Upper lobe of left lung (tissue), 4 donors: ENCODE results near the gene VRK2.
"Not testable (repeated sequence)": the region's sequence is repeated elsewhere in the genome, so short reads cannot be mapped to it uniquely, and the experiment has no call there.

Experiments
- CTCF ChIP-seq, 6 experiments: fragments of 450-650 bp in 4 of 6; fragments of 200-600 bp in 2 of 6; sonication (generic) in 2 of 6; IDR thresholded peaks; one replicate each; pipeline ENCODE4 v1.5.1; 2016 to 2019; ENCODE audit warnings: antibody characterized with exemption in 6 of 6
- EP300 ChIP-seq, 4 donors: sonication (generic); formaldehyde crosslinking; IDR thresholded peaks; one replicate each; pipeline ENCODE4 v1.5.1; 2017; ENCODE audit warnings: antibody characterized with exemption in 4 of 4, control low read depth in 2 of 4
- POLR2A ChIP-seq, 4 donors: fragments of 450-650 bp; IDR thresholded peaks; one replicate each; pipeline ENCODE4 v1.5.1; 2016 to 2017; ENCODE audit warnings: antibody characterized with exemption in 4 of 4, mild to moderate bottlenecking in 2 of 4
- POLR2AphosphoS5 ChIP-seq, 2 donors: sonication (generic); formaldehyde crosslinking; IDR thresholded peaks; one replicate each; pipeline ENCODE4 v1.5.1; 2017; ENCODE audit warnings: antibody characterized with exemption in 2 of 2

DNA sequence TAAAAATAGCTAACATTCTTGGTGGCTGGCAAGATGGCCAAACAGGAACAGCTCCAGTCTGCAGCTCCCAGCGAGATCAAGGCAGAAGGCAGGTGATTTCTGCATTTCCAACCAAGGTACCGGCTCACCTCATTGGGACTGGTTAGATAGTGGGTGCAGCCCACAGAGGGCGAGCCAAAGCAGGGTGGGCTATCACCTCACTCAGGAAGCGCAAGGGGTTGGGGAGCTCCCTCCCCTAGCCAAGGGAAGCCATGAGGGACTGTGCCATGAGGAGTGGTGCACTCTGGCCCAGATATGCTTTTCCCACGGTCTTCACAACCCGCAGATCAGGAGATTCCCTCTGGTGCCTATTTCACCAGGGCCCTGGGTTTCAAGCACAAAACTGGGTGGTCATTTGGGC is 121.5 kb downstream of the VRK2 start:
- not testable (repeated sequence) for TF ChIP-seq CTCF, POLR2A, EP300, POLR2AphosphoS5 (IDR thresholded peaks at IDR 0.05)
